Naive thymus-derived CD4-positive, alpha-beta T cell (primary cell): ENCODE results near the gene ZNF576. TPM values are rescaled to one million over a fixed set of nuclear protein-coding genes. Genes with fewer than 3 reads are reported as not detected.

Experiments used
- ATAC-seq: fragments of 150-1000 bp; cut with Tn5 transposase; 2 replicates; pipeline ENCODE4 v1.10.0; 2021; ENCODE audit warnings: mild to moderate bottlenecking, moderate library complexity
- CTCF ChIA-PET: fragments of 350-600 bp; sonication (Branson Sonifier 250); formaldehyde crosslinking; loops from one replicate; lab custom pipeline; 2021; ENCODE audit warnings: antibody characterized with exemption; lab: Charles Lee
- POLR2A ChIA-PET: fragments of 350-600 bp; sonication (Branson Sonifier 250); formaldehyde crosslinking; loops from one replicate; lab custom pipeline; 2021; ENCODE audit warnings: antibody characterized with exemption, inconsistent platforms; lab: Charles Lee
- DNase-seq, 9 donors: peaks; one replicate each; pipeline versions ENCODE4 v3.0.0 to v3.0.0-alpha.2; 2020 to 2022; ENCODE audit warnings: mixed read lengths in 1 of 9
- H3K27ac ChIP-seq: one replicate; pipeline ENCODE4 v1.7.0; 2013; ENCODE audit warnings: mild to moderate bottlenecking, low read depth, low read length, moderate library complexity
- H3K27me3 ChIP-seq, 2 donors: one replicate each; pipeline ENCODE4 v1.7.0; 2013; ENCODE audit warnings: low read length in 2 of 2, mild to moderate bottlenecking in 2 of 2, moderate library complexity in 2 of 2; ENCODE audit not compliant: control insufficient read depth in 2 of 2, insufficient read depth in 2 of 2
- H3K36me3 ChIP-seq, 3 experiments: 1 replicate in 2 of 3; 2 replicates in 1 of 3; pipeline ENCODE4 v1.7.0; 2013; ENCODE audit warnings: low read length in 3 of 3, mild to moderate bottlenecking in 3 of 3, moderate library complexity in 1 of 3; ENCODE audit not compliant: insufficient read depth in 3 of 3, control insufficient read depth in 2 of 3
- H3K4me1 ChIP-seq, 2 donors: one replicate each; pipeline ENCODE4 v1.7.0; 2013; ENCODE audit warnings: low read length in 2 of 2, mild to moderate bottlenecking in 2 of 2, moderate library complexity in 1 of 2; ENCODE audit not compliant: control insufficient read depth in 2 of 2, insufficient read depth in 2 of 2
- H3K4me3 ChIP-seq: 2 replicates; pipeline ENCODE4 v1.7.0; 2013; ENCODE audit warnings: mild to moderate bottlenecking, low read length
- H3K9me3 ChIP-seq, 3 experiments: 1 replicate in 2 of 3; 2 replicates in 1 of 3; pipeline ENCODE4 v1.7.0; 2013; ENCODE audit warnings: low read length in 3 of 3; ENCODE audit not compliant: control insufficient read depth in 2 of 3
- H3K27ac Mint-ChIP-seq, 9 donors: one replicate each; pipeline ENCODE4 v1.8.0; 2020 to 2022; ENCODE audit warnings: mixed read lengths in 9 of 9, mild to moderate bottlenecking in 8 of 9, moderate library complexity in 5 of 9, inconsistent platforms in 2 of 9
- H3K27me3 Mint-ChIP-seq, 5 donors: one replicate each; pipeline ENCODE4 v1.8.0; 2021 to 2022; ENCODE audit warnings: mixed read lengths in 5 of 5, mild to moderate bottlenecking in 1 of 5
- H3K36me3 Mint-ChIP-seq, 5 donors: one replicate each; pipeline ENCODE4 v1.8.0; 2020 to 2022; ENCODE audit warnings: mixed read lengths in 5 of 5, mild to moderate bottlenecking in 3 of 5, inconsistent platforms in 1 of 5
- H3K4me1 Mint-ChIP-seq, 7 donors: one replicate each; pipeline ENCODE4 v1.8.0; 2020 to 2022; ENCODE audit warnings: mixed read lengths in 7 of 7, mild to moderate bottlenecking in 3 of 7, inconsistent platforms in 1 of 7
- H3K4me3 Mint-ChIP-seq, 10 donors: one replicate each; pipeline ENCODE4 v1.8.0; 2020 to 2022; ENCODE audit warnings: mild to moderate bottlenecking in 10 of 10, mixed read lengths in 10 of 10, moderate library complexity in 6 of 10, inconsistent platforms in 2 of 10
- H3K9me3 Mint-ChIP-seq, 11 donors: one replicate each; pipeline ENCODE4 v1.8.0; 2020 to 2022; ENCODE audit warnings: mixed read lengths in 11 of 11, mild to moderate bottlenecking in 4 of 11, inconsistent platforms in 1 of 11, moderate library complexity in 1 of 11
- intact Hi-C, 2 donors: fragments of 100-400 bp; cut with micrococcal nuclease; formaldehyde crosslinking; loops; one replicate each; pipeline ENCODE4 v1.15.1; 2023
- polyA plus RNA-seq, 2 donors: library from polyadenylated mRNA; unstranded; fragments of 300-500 nt; fragmentation: Illumina TruSeq; gene quantifications; one replicate each; pipeline ENCODE4 v1.2.3, GENCODE V29; 2021
- total RNA-seq, 6 experiments: library from RNA in 5 of 6; stranded (reverse) in 5 of 6; gene quantifications; 1 replicate in 5 of 6; 2 replicates in 1 of 6; pipeline ENCODE4 v1.2.3 and lab custom pipeline; 2021 to 2026

ZNF576 gene
- total and polyA plus RNA-seq, 7 experiments from 2014 or later, result 8.6 to 20.6 (median 15.7) TPM

- ChIA-PET POLR2A (interaction anchor here (0.6 kb wide), 1 partner anchor 103 kb away, joined by 3 read pairs; no protein-coding TSS in a partner anchor), CTCF (interaction anchor here (0.6 to 1.2 kb wide), 2 partner anchors 13 to 73 kb away, joined by 3 read pairs; no protein-coding TSS in a partner anchor)
- H3K9me3 Mint-ChIP-seq, result no peaks in the 10 kb centered on the region
- Histone ChIP-seq H3K9me3 (no peaks in the 10 kb centered on the region), H3K4me3 (no peak overlapping the region), H3K27me3 (no peaks in the 10 kb centered on the region), H3K36me3 (no peaks in the 10 kb centered on the region), H3K27ac (no peak overlapping the region), H3K4me1 (peaks cover 4% of the 10 kb centered on the region in 2 donors)
- no peak overlapping the region for H3K4me3 Mint-ChIP-seq
- peaks cover 0 to 17% (median 6%) of the 10 kb centered on the region in 5 donors for H3K27me3 Mint-ChIP-seq
- peak in 1 of 9 donors; percentile 0 for DNase-seq
- peaks cover 0 to 2% (median 0%) of the 10 kb centered on the region in 5 donors for H3K36me3 Mint-ChIP-seq
- intact Hi-C loops, result no loop called here
- H3K4me1 Mint-ChIP-seq, result peaks cover 5 to 20% (median 14%) of the 10 kb centered on the region in 7 donors
- no peak overlapping the region for H3K27ac Mint-ChIP-seq
- ATAC-seq, result no peak
Measured at GRCh38 chr19:43628646-43629326, 32.4 kb downstream of the ZNF576 start.

GRCh38 chr19:43631491-43631890 lies 35.1 kb downstream of the ZNF576 start:
- Mint-ChIP-seq H3K4me3 (no peak overlapping the region), H3K4me1 (peaks cover 0 to 10% (median 3%) of the 10 kb centered on the region in 7 donors), H3K27me3 (peaks cover 0 to 23% (median 6%) of the 10 kb centered on the region in 5 donors), H3K36me3 (no peaks in the 10 kb centered on the region), H3K9me3 (no peaks in the 10 kb centered on the region), H3K27ac (no peak overlapping the region)
- H3K4me1 ChIP-seq, result no peaks in the 10 kb centered on the region
- H3K27ac ChIP-seq, result no peak overlapping the region
- no peaks in the 10 kb centered on the region for H3K36me3 ChIP-seq
- ATAC-seq (no peak), DNase-seq (no peak)
- intact Hi-C loops, result no loop called here
- no peak overlapping the region for H3K4me3 ChIP-seq
- ChIA-PET CTCF (interaction anchor here (0.6 kb wide), 1 partner anchor 1344 kb away, joined by 3 read pairs; no protein-coding TSS in a partner anchor), POLR2A (interaction anchor here (0.6 kb wide), 1 partner anchor 527 kb away, joined by 5 read pairs; no protein-coding TSS in a partner anchor)
- no peaks in the 10 kb centered on the region for H3K27me3 ChIP-seq
- no peaks in the 10 kb centered on the region for H3K9me3 ChIP-seq

GRCh38 chr19:43633520-43633919 lies 37.1 kb downstream of the ZNF576 start:
- H3K27me3 ChIP-seq, result peaks cover 0 to 2% of the 10 kb centered on the region in 2 donors
- intact Hi-C loops, result no loop called here
- no peaks in the 10 kb centered on the region for H3K4me1 ChIP-seq
- Mint-ChIP-seq H3K9me3 (no peaks in the 10 kb centered on the region), H3K36me3 (no peaks in the 10 kb centered on the region), H3K27me3 (peaks cover 8 to 32% (median 21%) of the 10 kb centered on the region in 5 donors), H3K4me1 (peaks cover 0 to 5% (median under 1%) of the 10 kb centered on the region in 7 donors), H3K27ac (no peak overlapping the region), H3K4me3 (no peak overlapping the region)
- no peak overlapping the region for H3K4me3 ChIP-seq
- CTCF ChIA-PET, result interaction anchor here (0.6 to 0.7 kb wide), 2 partner anchors 34 to 39 kb away, joined by 3 to 5 read pairs; no protein-coding TSS in a partner anchor
- POLR2A ChIA-PET, result interaction anchor here (0.6 to 1.3 kb wide), 2 partner anchors 10 to 179 kb away, joined by 3 to 6 read pairs; no protein-coding TSS in a partner anchor
- H3K9me3 ChIP-seq, result no peaks in the 10 kb centered on the region
- H3K36me3 ChIP-seq, result no peaks in the 10 kb centered on the region
- DNase-seq, result no peak
- no peak overlapping the region for H3K27ac ChIP-seq
- no peak for ATAC-seq

- ATAC-seq (no peak), DNase-seq (no peak)
- Mint-ChIP-seq H3K27ac (no peak overlapping the region), H3K36me3 (no peaks in the 10 kb centered on the region), H3K4me1 (peaks cover 3 to 10% (median 6%) of the 10 kb centered on the region in 7 donors), H3K9me3 (no peaks in the 10 kb centered on the region), H3K27me3 (peaks cover 13 to 37% (median 27%) of the 10 kb centered on the region in 5 donors), H3K4me3 (no peak overlapping the region)
- no peak overlapping the region for H3K4me3 ChIP-seq
- H3K4me1 ChIP-seq, result no peaks in the 10 kb centered on the region
- H3K27me3 ChIP-seq, result peaks cover 4 to 8% of the 10 kb centered on the region in 2 donors
- intact Hi-C loops, result no loop called here
- ChIA-PET POLR2A (interaction anchor here (1.3 kb wide), 1 partner anchor 10 kb away, joined by 3 read pairs; no protein-coding TSS in a partner anchor), CTCF (interaction anchor here (0.6 to 0.7 kb wide), 2 partner anchors 34 to 39 kb away, joined by 3 to 5 read pairs; no protein-coding TSS in a partner anchor)
- H3K36me3 ChIP-seq, result no peaks in the 10 kb centered on the region
- H3K27ac ChIP-seq, result no peak overlapping the region
- no peaks in the 10 kb centered on the region for H3K9me3 ChIP-seq
Measured at GRCh38 chr19:43634068-43634467, 37.7 kb downstream of the ZNF576 start.

GRCh38 chr19:43634506-43634871 lies 38.1 kb downstream of the ZNF576 start:
- H3K9me3 Mint-ChIP-seq, result no peaks in the 10 kb centered on the region
- DNase-seq (no peak), ATAC-seq (no peak)
- intact Hi-C loops, result no loop called here
- POLR2A ChIA-PET, result interaction anchor here (1.0 kb wide), 1 partner anchor 34 kb away, joined by 3 read pairs; no protein-coding TSS in a partner anchor
- no peak overlapping the region for H3K4me3 Mint-ChIP-seq
- Histone ChIP-seq H3K9me3 (no peaks in the 10 kb centered on the region), H3K36me3 (no peaks in the 10 kb centered on the region), H3K27ac (no peak overlapping the region), H3K4me1 (no peaks in the 10 kb centered on the region), H3K27me3 (peaks cover 4 to 8% of the 10 kb centered on the region in 2 donors), H3K4me3 (no peak overlapping the region)
- H3K4me1 Mint-ChIP-seq, result peaks cover 5 to 13% (median 8%) of the 10 kb centered on the region in 7 donors
- CTCF ChIA-PET, result no interaction called here
- peaks cover 15 to 39% (median 28%) of the 10 kb centered on the region in 5 donors for H3K27me3 Mint-ChIP-seq
- H3K36me3 Mint-ChIP-seq, result no peaks in the 10 kb centered on the region
- H3K27ac Mint-ChIP-seq, result no peak overlapping the region

GRCh38 chr19:43634872-43635560 lies 38.6 kb downstream of the ZNF576 start:
- H3K36me3 Mint-ChIP-seq, result no peaks in the 10 kb centered on the region

More at GRCh38 chr19:43634872-43635560, 38.6 kb downstream of the ZNF576 start:
- Histone ChIP-seq H3K4me3 (no peak overlapping the region), H3K27me3 (peaks cover 4 to 8% of the 10 kb centered on the region in 2 donors), H3K4me1 (no peaks in the 10 kb centered on the region), H3K9me3 (no peaks in the 10 kb centered on the region), H3K36me3 (no peaks in the 10 kb centered on the region), H3K27ac (no peak overlapping the region)
- Mint-ChIP-seq H3K27me3 (peaks cover 15 to 41% (median 28%) of the 10 kb centered on the region in 5 donors), H3K4me3 (no peak overlapping the region), H3K9me3 (no peaks in the 10 kb centered on the region), H3K27ac (no peak overlapping the region), H3K4me1 (peaks cover 5 to 14% (median 8%) of the 10 kb centered on the region in 7 donors)
- ChIA-PET POLR2A (interaction anchor here (1.0 kb wide), 1 partner anchor 34 kb away, joined by 3 read pairs; no protein-coding TSS in a partner anchor), CTCF (no interaction called here)
- ATAC-seq (no peak), DNase-seq (no peak)
- intact Hi-C loops, result no loop called here
